ENCODE data around the gene MYCBP. TPM values are rescaled to one million over a fixed set of nuclear protein-coding genes. Genes with fewer than 3 reads are reported as not detected.
"Not testable (repeated sequence)": the region's sequence is repeated elsewhere in the genome, so short reads cannot be mapped to it uniquely, and the experiment has no call there.

Gene MYCBP
- total RNA-seq, 6 experiments from 2014 or later = 28.4 to 43.7 (median 36.3) TPM

DNA sequence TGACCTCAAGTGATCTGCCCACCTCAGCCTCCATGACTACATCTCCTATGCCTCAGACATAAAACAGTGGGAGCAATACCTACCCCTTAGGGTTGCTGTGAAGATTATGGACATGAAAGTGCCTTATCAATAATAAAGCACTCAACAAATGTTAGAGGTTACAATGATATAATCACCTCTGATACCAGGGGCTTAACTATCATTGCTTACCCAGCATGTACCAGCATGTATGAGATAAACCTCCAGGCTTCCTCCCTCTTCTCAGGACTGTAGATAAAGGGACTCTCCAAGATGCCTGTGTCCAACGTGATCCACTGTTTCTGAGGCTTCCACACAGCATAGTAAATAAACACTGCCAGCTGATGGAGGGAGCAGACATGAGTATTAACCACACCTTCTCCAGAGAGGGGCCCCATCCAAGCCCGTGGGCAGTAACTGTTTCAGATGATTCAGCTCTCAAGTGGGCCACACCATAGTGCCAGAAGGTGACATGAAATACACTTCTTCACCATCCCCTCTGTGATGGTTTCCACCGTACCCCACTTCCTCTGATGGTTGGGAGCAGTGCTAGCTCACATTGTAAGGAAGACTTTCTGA is 42.3 kb upstream of the MYCBP start:
- Mint-ChIP-seq H3K9me3 (no peaks in the 10 kb centered on the region), H3K4me1 (ENCODE audit: low read depth) (no peaks in the 10 kb centered on the region), H3K36me3 (ENCODE audit: low read depth) (no peaks in the 10 kb centered on the region), H3K4me3 (no peak overlapping the region), H3K27me3 (ENCODE audit: insufficient read depth) (no peaks in the 10 kb centered on the region), H3K27ac (no peak overlapping the region)
- DNase-seq = no peak
- no peak for TF ChIP-seq CTCF (IDR thresholded peaks at IDR 0.05)

- H3K27me3 Mint-ChIP-seq (ENCODE audit: insufficient read depth); H3K4me1 Mint-ChIP-seq (ENCODE audit: low read depth); H3K9me3 Mint-ChIP-seq; H3K27ac Mint-ChIP-seq; DNase-seq; H3K36me3 Mint-ChIP-seq (ENCODE audit: low read depth); H3K4me3 Mint-ChIP-seq: not testable (repeated sequence)
Observed at GRCh38 chr1:38914908-38915307, 41.8 kb upstream of the MYCBP start.

- peaks cover 6% of the 10 kb centered on the region for H3K36me3 Mint-ChIP-seq (ENCODE audit: low read depth)
- H3K4me1 Mint-ChIP-seq (ENCODE audit: low read depth) = no peaks in the 10 kb centered on the region
- H3K27me3 Mint-ChIP-seq (ENCODE audit: insufficient read depth) = no peaks in the 10 kb centered on the region
- no peak overlapping the region for H3K4me3 Mint-ChIP-seq
- H3K27ac Mint-ChIP-seq = no peak overlapping the region
- no peak for TF ChIP-seq CTCF (IDR thresholded peaks at IDR 0.05)
- DNase-seq = no peak
- H3K9me3 Mint-ChIP-seq = peaks cover 10% of the 10 kb centered on the region
Observed at GRCh38 chr1:38908821-38909220, 35.7 kb upstream of the MYCBP start.

DNA sequence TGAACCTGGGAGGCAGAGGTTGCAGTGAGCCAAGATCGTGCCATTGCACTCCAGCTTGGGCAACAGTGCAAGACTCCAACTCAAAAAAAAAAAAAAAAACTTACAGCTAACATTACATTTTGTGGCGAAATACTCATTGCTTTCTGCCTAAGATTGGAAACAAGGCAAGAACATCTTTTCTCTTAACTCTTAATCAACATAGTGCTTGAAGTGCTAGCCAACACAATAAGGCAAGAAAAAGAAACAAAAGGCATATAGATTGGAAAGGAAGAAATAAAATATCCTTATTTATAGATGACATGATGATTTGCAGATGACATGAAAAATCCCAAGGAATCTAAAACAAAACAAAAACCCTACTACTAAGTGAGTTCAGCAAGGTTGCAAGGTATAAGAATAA is 32.8 kb upstream of the MYCBP start:
- H3K9me3 Mint-ChIP-seq = peaks cover 10% of the 10 kb centered on the region
- H3K4me3 Mint-ChIP-seq = no peak overlapping the region

GRCh38 chr1:38899560-38899959 is 26.4 kb upstream of the MYCBP start:
- H3K9me3 Mint-ChIP-seq = no peaks in the 10 kb centered on the region
- H3K27me3 Mint-ChIP-seq (ENCODE audit: insufficient read depth) = no peaks in the 10 kb centered on the region
- DNase-seq = no peak
- TF ChIP-seq CTCF (IDR thresholded peaks at IDR 0.05) = no peak
- peaks cover 10% of the 10 kb centered on the region for H3K4me1 Mint-ChIP-seq (ENCODE audit: low read depth)
- H3K4me3 Mint-ChIP-seq = no peak overlapping the region
- no peak overlapping the region for H3K27ac Mint-ChIP-seq
- no peaks in the 10 kb centered on the region for H3K36me3 Mint-ChIP-seq (ENCODE audit: low read depth)

More for the DNA sequence above, 32.8 kb upstream of the MYCBP start:
- DNase-seq = no peak
- H3K27ac Mint-ChIP-seq = no peak overlapping the region
- H3K4me1 Mint-ChIP-seq (ENCODE audit: low read depth) = no peaks in the 10 kb centered on the region
- TF ChIP-seq CTCF (IDR thresholded peaks at IDR 0.05) = no peak
- no peaks in the 10 kb centered on the region for H3K27me3 Mint-ChIP-seq (ENCODE audit: insufficient read depth)
- H3K36me3 Mint-ChIP-seq (ENCODE audit: low read depth) = peaks cover 6% of the 10 kb centered on the region

GRCh38 chr1:38898653-38899230 is 25.6 kb upstream of the MYCBP start:
- TF ChIP-seq CTCF (IDR thresholded peaks at IDR 0.05) = no peak
- peaks cover 11% of the 10 kb centered on the region for H3K4me1 Mint-ChIP-seq (ENCODE audit: low read depth)
- H3K27ac Mint-ChIP-seq = no peak overlapping the region
- DNase-seq = peak; percentile 9
- no peaks in the 10 kb centered on the region for H3K27me3 Mint-ChIP-seq (ENCODE audit: insufficient read depth)
- H3K36me3 Mint-ChIP-seq (ENCODE audit: low read depth) = no peaks in the 10 kb centered on the region
- H3K4me3 Mint-ChIP-seq = no peak overlapping the region
- no peaks in the 10 kb centered on the region for H3K9me3 Mint-ChIP-seq

Measured in HFFc6 (cell line).